Esophagus squamous epithelium (tissue), 4 donors: ENCODE data around the gene ZFYVE28.

Experiments used
- POLR2A ChIP-seq, 4 donors: fragments of 450-650 bp; IDR thresholded peaks; one replicate each; pipeline ENCODE4 v1.6.1; 2017; ENCODE audit warnings: antibody characterized with exemption in 4 of 4, mild to moderate bottlenecking in 4 of 4, moderate library complexity in 3 of 4
- TF ChIP-seq, protein P1 (sequence below), 6 experiments: fragments of 450-650 bp in 4 of 6; fragments of 200-600 bp in 2 of 6; sonication (generic) in 2 of 6; IDR thresholded peaks; one replicate each; pipeline ENCODE4 v1.5.1; 2016 to 2019; ENCODE audit warnings: antibody characterized with exemption in 6 of 6, mild to moderate bottlenecking in 4 of 6, moderate library complexity in 4 of 6

- TF ChIP-seq POLR2A (IDR thresholded peaks at IDR 0.05), result no peak
- TF ChIP-seq, protein P1, sequence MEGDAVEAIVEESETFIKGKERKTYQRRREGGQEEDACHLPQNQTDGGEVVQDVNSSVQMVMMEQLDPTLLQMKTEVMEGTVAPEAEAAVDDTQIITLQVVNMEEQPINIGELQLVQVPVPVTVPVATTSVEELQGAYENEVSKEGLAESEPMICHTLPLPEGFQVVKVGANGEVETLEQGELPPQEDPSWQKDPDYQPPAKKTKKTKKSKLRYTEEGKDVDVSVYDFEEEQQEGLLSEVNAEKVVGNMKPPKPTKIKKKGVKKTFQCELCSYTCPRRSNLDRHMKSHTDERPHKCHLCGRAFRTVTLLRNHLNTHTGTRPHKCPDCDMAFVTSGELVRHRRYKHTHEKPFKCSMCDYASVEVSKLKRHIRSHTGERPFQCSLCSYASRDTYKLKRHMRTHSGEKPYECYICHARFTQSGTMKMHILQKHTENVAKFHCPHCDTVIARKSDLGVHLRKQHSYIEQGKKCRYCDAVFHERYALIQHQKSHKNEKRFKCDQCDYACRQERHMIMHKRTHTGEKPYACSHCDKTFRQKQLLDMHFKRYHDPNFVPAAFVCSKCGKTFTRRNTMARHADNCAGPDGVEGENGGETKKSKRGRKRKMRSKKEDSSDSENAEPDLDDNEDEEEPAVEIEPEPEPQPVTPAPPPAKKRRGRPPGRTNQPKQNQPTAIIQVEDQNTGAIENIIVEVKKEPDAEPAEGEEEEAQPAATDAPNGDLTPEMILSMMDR (IDR thresholded peaks at IDR 0.05), result no peak
Measured at GRCh38 chr4:2388429-2389182, 29.8 kb downstream of the ZFYVE28 start.
